Measurements from ENCODE around the gene CTSE. TPM values are rescaled to one million over a fixed set of nuclear protein-coding genes. Genes with fewer than 3 reads are reported as not detected.
"Not testable (repeated sequence)": the region's sequence is repeated elsewhere in the genome, so short reads cannot be mapped to it uniquely, and the experiment has no call there.

Gene CTSE
- total RNA-seq, 1 donor from 2014 or later: 0.10 TPM

GRCh38 chr1:206014601-206015000, 9.1 kb downstream of the CTSE start:
- DNase-seq: no peak

DNA sequence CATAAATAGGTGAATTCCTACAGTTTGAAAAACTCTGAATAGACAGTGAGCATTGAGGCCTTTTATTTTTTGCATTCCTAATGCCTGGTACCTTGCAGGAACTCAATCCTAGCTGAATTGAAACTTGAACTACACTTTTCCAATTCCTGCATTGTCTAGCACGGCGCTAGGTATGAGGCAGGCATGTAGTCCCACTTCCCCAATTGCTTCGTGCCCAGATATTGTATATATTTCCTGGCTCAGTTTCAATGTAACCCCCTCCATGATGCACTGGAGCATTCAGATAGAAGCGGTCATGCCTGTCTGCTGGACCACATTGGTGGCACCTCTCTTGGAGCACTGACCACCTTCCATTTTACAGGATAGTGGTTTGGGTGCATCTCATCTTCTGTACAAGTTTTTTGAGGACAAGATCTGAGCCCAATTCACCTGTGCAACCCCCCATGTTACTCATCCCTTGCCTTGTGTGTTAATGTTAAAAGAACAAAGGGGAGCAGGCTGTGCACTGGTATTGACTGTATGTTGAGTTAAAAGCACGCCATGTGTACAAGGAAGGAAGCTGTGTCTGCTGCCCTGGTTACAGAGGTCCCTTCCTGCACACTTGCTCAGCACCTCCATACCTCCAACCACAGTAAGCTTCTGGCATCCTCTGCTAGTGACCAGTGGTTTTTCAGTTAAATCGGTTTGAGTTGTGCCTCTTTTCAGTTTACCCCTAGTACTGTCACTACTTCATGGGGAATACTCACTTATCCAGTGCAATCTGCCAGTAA, 10.5 kb downstream of the CTSE start:
- DNase-seq: no peak

DNA sequence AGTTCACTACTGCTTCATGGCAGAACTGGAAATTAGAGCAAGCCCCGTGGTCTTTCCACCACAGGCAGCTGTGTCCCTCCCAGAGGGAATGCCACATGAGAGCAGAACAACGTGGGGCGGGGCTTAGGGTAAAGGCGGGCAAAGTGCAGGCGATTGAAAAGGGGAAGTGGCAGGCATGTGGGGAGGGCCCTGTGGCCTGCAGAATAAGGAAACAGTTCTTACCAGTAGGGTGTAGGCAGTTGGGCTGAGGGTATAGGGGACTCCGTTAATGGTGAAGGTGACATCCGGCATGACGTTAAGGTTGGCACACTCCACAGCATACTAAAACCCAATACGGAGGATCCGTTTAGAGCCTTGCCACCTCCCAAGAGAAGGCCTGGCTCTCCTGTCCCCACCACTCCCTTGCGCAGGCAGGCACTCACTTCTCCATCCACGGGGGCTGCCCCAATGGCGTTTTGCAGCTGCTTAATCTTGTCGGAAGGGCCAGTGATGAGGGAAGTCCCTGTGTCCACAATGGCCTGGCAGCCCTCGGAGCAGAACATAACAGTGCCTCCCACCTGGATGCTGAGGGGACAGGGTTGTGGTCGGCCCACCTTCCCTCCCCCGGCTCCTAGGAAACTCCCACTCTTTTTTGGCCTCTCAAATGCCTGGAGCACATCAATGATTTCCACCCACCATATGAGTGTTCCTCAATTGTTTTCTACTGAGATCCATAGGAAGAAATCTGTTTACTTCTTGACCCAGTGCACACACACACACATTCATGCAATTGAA, 11.4 kb downstream of the CTSE start:
- peak; percentile 73 for DNase-seq

DNA sequence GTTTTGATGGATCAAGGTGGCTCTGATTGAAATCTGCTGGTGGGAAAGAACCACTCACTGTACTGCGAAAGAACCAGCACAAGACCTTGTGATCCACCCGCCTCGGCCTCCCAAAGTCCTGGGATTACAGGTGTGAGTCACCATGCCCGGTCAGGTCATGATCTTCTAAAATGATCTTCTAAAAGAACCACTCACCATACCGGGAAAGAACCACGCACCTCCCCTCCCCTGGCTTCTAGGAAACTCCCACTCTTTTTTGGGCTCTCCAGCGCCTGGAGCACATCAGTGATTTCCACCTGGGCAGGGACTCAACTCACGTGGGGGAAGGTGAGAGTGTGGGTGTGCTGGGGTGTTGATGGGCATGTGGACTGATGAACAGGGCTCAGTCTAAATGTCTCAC, 12.6 kb downstream of the CTSE start:
- DNase-seq: no peak

DNA sequence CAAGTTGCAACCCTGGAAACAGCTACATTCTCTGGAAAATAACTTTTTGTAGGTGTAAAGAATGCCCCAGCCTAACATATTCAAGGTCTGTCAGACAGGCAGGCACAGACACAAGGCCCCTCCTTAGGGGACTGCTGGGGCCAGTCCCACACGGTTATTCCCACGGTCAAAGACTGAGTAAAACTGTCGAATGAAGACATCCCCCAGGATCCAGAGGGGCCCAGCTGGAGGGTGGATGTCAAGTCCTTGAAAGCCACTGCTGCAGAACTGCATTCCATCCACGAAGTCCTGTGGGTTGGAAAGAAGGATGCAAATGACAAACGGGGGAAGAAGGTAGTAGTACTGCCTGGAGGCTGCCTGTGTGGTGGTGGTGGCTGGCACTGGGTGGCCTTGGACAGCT, 13.6 kb downstream of the CTSE start:
- DNase-seq: no peak

- DNase-seq: no peak
Observed at GRCh38 chr1:206006946-206007345, 16.7 kb downstream of the CTSE start.

GRCh38 chr1:206005778-206006180, 17.9 kb downstream of the CTSE start:
- DNase-seq: peak; percentile 30

DNA sequence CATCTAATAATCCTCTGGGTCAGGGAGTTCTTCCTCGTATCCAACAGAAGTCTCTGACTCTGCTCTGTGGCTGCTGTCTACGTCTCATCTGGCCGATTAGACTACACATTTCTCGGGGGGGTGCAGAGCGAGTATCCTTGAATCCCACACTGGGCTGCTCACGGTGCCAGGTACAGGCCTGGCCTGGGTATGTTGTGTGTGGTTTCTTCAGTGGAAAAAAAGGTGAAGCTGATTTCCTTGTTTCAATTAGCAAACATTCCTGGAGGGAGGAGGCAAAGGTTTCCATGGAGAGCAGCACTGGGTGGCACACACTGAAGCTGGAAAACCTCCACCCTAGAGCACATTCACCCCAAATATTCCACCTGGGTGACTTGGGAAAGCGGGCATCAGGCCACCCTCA, 18.5 kb downstream of the CTSE start:
- peak; percentile 22 for DNase-seq

DNA sequence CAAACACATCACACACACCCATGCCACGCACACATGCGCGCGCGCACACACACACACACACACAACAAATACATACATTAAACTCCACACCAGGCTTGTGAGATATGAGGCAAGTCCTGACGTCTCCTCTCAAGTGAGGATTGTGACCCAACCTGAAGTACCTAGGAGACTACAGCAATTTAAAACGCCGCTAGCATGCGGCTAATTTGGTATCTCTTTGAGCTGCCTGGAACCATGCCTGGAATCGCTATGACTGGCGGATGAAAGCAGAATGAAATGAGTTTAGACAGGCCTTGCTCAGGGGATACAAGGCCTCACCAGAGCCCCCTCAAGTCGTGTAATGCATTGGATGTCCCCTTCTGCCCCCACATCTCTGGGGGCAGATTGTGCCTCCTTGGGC, 18.9 kb downstream of the CTSE start:
- peak; percentile 78 for DNase-seq

- no peak for DNase-seq
Observed at GRCh38 chr1:206003854-206004800, 19.6 kb downstream of the CTSE start.

DNA sequence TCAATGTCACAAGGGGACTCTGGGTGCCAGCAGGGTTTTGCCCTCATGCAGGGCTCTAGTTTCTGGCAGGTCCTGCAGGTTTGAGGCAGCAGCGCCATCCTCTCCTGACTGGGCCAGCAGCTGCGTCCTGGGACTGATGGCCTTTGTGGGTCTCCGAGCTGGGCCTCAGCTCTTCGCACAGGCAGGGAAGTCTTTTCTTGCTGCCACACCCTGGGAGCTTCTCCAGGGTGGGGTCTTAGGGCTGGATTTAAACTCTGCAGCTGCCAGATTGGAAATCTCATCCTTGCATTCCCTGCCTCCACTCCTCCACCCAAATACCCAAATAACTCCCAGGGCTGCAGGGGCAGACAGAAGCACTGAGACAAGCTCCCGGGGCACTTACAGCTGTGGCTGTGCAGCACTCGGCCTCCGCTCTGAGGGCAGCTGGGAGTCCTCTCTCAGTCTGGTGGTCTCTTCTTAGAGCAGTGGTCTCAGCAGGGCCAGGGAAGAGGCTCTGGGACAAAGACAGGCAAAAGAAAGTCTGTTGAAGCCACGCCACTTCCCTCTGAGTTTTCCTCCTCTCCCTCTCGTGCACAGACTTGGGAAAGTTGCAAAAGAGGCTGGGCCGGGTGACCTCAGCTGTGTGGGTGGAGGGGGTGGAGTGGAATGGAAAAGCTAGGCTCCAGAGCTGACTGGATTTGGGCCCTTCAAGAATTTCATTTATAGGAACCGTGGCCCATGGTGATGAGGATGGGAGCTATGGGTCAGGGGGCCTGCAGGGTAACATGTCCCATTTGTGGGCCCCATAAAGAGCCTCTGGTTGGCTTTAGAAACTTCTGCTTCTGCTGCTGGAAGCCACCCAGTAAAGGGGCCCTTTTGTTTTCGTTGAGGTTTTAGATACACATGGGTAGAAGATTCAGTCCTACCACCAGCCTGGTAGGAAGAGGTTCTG, 20.6 kb downstream of the CTSE start, which contains the start of gene RAB7B:
RAB7B (minus strand) TSS at position 525 of the 931 bp plus-strand sequence. CDS start 9,260 bp downstream, outside the sequence.
- peak; percentile 86 for DNase-seq

GRCh38 chr1:206002160-206002559, 21.5 kb downstream of the CTSE start:
- DNase-seq: no peak

GRCh38 chr1:206001476-206001888, 22.2 kb downstream of the CTSE start:
- peak; percentile 27 for DNase-seq

GRCh38 chr1:206000641-206001339, 22.9 kb downstream of the CTSE start:
- DNase-seq: no peak

GRCh38 chr1:205998457-205999241, 25.0 kb downstream of the CTSE start:
- DNase-seq: peak; percentile 75

- DNase-seq: not testable (repeated sequence)
Observed at GRCh38 chr1:205996641-205997040, 27.1 kb downstream of the CTSE start.

DNA sequence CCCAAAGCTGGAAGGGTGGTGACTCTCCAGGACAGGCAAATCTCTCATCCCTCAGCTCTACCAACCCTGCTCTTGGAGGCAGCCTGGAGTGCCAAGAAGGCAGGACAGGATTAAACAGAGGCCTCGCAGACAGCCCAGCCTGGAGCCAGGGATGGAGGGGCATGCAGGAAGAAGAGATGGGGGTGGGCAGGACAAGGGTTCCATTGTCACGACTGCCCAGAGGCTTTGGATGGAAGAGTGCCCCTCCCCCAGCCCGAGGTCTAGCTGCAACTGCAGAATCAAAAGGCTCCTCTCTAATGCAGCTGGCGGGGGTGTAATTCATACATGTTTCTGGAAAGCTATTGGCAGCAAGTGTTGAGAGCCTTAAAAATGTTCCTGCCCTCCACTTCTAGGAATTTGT, 29.3 kb downstream of the CTSE start:
- DNase-seq: peak; percentile 86

DNA sequence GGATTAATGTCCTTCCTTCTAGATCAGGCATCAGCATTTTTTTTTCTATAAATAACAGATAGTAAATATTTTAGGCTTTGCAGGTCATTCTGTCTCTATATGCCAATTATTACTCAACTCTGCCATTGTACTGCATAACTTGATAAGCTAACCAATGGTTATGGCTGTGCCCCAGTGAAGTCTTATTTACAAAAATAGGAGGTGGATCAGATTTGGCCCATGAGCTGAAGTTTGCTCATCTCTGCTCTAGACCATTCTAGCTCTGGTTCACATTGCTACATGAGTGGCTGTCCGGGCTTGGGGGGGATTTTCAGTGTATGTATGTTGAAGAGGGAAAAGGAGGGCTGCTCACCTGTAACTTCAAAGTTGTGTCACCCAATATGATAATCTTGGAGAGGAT, 30.6 kb downstream of the CTSE start:
- no peak for DNase-seq

GRCh38 chr1:205992218-205992882, 31.3 kb downstream of the CTSE start:
- DNase-seq: no peak

All from tongue (tissue), 2 donors.